Activated CD4-positive, alpha-beta T cell treated with anti-CD3 and anti-CD28 coated beads, Interleukin-2, amount 50 U/mL, for 24 hours (primary cell): ENCODE data around the gene DIPK1A.

Experiments
- DNase-seq, 2 donors: peaks; one replicate each; pipeline ENCODE4 v3.0.0-alpha.2; 2020; ENCODE audit warnings: low read depth in 1 of 2, low spot score in 1 of 2

The DIPK1A gene

GRCh38 chr1:92961131-92961895 lies at the start of gene DIPK1A:
DIPK1A (minus strand) TSS chr1:92961462; CDS start chr1:92961429, 33 bp downstream.
- peak; percentile 47 to 52 for DNase-seq

GRCh38 chr1:93007941-93008577 lies 46.8 kb upstream of the DIPK1A start:
- DNase-seq, result no peak

GRCh38 chr1:93005252-93005598 lies 44.0 kb upstream of the DIPK1A start:
- DNase-seq, result no peak

GRCh38 chr1:93004566-93005251 lies 43.4 kb upstream of the DIPK1A start:
- no peak for DNase-seq

GRCh38 chr1:93003981-93004380 lies 42.7 kb upstream of the DIPK1A start:
- no peak for DNase-seq

- DNase-seq, result no peak
Measured at GRCh38 chr1:93002781-93003180, 41.5 kb upstream of the DIPK1A start.

- no peak for DNase-seq
Measured at GRCh38 chr1:93001893-93002292, 40.6 kb upstream of the DIPK1A start.

GRCh38 chr1:93000751-93001175 lies 39.5 kb upstream of the DIPK1A start:
- DNase-seq, result no peak

- DNase-seq, result no peak
Measured at GRCh38 chr1:93000291-93000690, 39.0 kb upstream of the DIPK1A start.

GRCh38 chr1:92998821-92999220 lies 37.6 kb upstream of the DIPK1A start:
- DNase-seq, result no peak

- DNase-seq, result no peak
Measured at GRCh38 chr1:92995441-92996430, 34.5 kb upstream of the DIPK1A start.

GRCh38 chr1:92994105-92994712 lies 32.9 kb upstream of the DIPK1A start:
- peak in 1 of 2 donors; percentile 83 for DNase-seq

GRCh38 chr1:92993581-92993980 lies 32.3 kb upstream of the DIPK1A start:
- DNase-seq, result no peak

- DNase-seq, result no peak
Measured at GRCh38 chr1:92992877-92993276, 31.6 kb upstream of the DIPK1A start.

- DNase-seq, result no peak
Measured at GRCh38 chr1:92992054-92992453, 30.8 kb upstream of the DIPK1A start.

GRCh38 chr1:92990828-92991227 lies 29.6 kb upstream of the DIPK1A start:
- no peak for DNase-seq

- no peak for DNase-seq
Measured at GRCh38 chr1:92989936-92990583, 28.8 kb upstream of the DIPK1A start.

- no peak for DNase-seq
Measured at GRCh38 chr1:92989253-92989652, 28.0 kb upstream of the DIPK1A start.

- no peak for DNase-seq
Measured at GRCh38 chr1:92987462-92987861, 26.2 kb upstream of the DIPK1A start.

GRCh38 chr1:92985101-92985500 lies 23.8 kb upstream of the DIPK1A start:
- no peak for DNase-seq
